Measurements from ENCODE around the gene PITX2. TPM values are rescaled to one million over a fixed set of nuclear protein-coding genes. Genes with fewer than 3 reads are reported as not detected.

The PITX2 gene
- total RNA-seq, 1 experiment from 2014 or later, result not detected

DNA sequence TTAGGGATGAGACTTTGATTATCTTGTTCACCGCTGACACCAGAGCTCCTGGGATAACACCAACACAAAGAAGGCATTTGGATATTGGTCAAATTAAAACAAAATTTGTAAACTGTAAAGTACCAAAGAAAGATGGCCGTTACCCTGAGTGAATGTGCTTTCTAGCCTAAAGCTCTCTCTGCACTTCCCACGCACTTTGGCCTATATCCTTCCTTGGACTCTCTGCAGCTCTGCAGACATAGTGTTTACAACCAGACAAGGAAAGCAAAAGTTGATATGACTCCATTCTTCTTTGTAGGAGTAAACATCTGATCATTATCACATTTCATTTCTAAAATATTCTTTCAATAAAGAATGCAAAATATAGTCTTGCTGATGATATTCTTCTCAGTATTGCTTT, 44.8 kb upstream of the PITX2 start:
- Mint-ChIP-seq H3K9me3 (ENCODE audit: low read depth, unreplicated experiment) (no peaks in the 10 kb centered on the region), H3K36me3 (ENCODE audit: insufficient read depth, unreplicated experiment) (no peaks in the 10 kb centered on the region), H3K4me3 (ENCODE audit: low read depth, unreplicated experiment) (no peak overlapping the region), H3K4me1 (ENCODE audit: low read depth, unreplicated experiment) (peaks cover 12% of the 10 kb centered on the region), H3K27ac (ENCODE audit: unreplicated experiment) (no peak overlapping the region), H3K27me3 (ENCODE audit: unreplicated experiment) (no peaks in the 10 kb centered on the region)
- TF ChIP-seq, protein P1, sequence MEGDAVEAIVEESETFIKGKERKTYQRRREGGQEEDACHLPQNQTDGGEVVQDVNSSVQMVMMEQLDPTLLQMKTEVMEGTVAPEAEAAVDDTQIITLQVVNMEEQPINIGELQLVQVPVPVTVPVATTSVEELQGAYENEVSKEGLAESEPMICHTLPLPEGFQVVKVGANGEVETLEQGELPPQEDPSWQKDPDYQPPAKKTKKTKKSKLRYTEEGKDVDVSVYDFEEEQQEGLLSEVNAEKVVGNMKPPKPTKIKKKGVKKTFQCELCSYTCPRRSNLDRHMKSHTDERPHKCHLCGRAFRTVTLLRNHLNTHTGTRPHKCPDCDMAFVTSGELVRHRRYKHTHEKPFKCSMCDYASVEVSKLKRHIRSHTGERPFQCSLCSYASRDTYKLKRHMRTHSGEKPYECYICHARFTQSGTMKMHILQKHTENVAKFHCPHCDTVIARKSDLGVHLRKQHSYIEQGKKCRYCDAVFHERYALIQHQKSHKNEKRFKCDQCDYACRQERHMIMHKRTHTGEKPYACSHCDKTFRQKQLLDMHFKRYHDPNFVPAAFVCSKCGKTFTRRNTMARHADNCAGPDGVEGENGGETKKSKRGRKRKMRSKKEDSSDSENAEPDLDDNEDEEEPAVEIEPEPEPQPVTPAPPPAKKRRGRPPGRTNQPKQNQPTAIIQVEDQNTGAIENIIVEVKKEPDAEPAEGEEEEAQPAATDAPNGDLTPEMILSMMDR (IDR thresholded peaks at IDR 0.05; ENCODE audit: unreplicated experiment), result no peak
- BruUV-seq (replicated peaks), result no TSS peak
- no peak for DNase-seq
- CTCF ChIA-PET, result no interaction called here
- intact Hi-C loops (cut with micrococcal nuclease; ENCODE audit: unreplicated experiment), result no loop called here

DNA sequence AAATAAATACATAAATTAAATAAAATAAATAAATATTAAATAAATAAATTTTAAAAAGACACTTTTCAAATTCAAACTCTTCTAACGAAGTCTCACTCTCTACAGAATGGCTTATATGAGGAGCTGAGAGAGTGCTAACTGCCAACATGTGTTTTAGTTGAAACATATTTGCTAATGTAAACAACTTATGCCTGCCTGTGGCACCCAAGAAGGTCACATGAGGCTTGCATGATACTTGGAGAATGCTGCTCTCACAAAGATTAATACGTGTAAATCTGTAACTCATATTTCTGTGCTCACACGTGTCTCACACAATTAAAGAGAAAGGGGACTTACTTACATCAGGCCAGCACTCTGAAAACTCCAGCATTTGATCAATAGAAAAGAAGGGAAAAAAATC, 43.2 kb upstream of the PITX2 start:
- Mint-ChIP-seq H3K27ac (ENCODE audit: unreplicated experiment) (no peak overlapping the region), H3K4me1 (ENCODE audit: low read depth, unreplicated experiment) (peaks cover 12% of the 10 kb centered on the region), H3K9me3 (ENCODE audit: low read depth, unreplicated experiment) (no peaks in the 10 kb centered on the region), H3K4me3 (ENCODE audit: low read depth, unreplicated experiment) (no peak overlapping the region), H3K27me3 (ENCODE audit: unreplicated experiment) (no peaks in the 10 kb centered on the region), H3K36me3 (ENCODE audit: insufficient read depth, unreplicated experiment) (no peaks in the 10 kb centered on the region)
- no TSS peak for BruUV-seq (replicated peaks)
- DNase-seq, result no peak
- TF ChIP-seq, protein P1 (IDR thresholded peaks at IDR 0.05; ENCODE audit: unreplicated experiment), result no peak
- CTCF ChIA-PET, result no interaction called here
- intact Hi-C loops (cut with micrococcal nuclease; ENCODE audit: unreplicated experiment), result no loop called here

- no TSS peak for BruUV-seq (replicated peaks)
- no peak overlapping the region for H3K27ac Mint-ChIP-seq (ENCODE audit: unreplicated experiment)
These were observed 41.0 kb upstream of the PITX2 start for GRCh38 chr4:110663738-110664444.

GRCh38 chr4:110663206-110663605, 40.3 kb upstream of the PITX2 start:
- H3K27me3 Mint-ChIP-seq (ENCODE audit: unreplicated experiment), result no peaks in the 10 kb centered on the region
- peaks cover 12% of the 10 kb centered on the region for H3K4me1 Mint-ChIP-seq (ENCODE audit: low read depth, unreplicated experiment)
- no TSS peak for BruUV-seq (replicated peaks)
- no peaks in the 10 kb centered on the region for H3K36me3 Mint-ChIP-seq (ENCODE audit: insufficient read depth, unreplicated experiment)
- intact Hi-C loops (cut with micrococcal nuclease; ENCODE audit: unreplicated experiment), result no loop called here
- CTCF ChIA-PET, result no interaction called here
- no peak overlapping the region for H3K27ac Mint-ChIP-seq (ENCODE audit: unreplicated experiment)
- no peak for DNase-seq
- H3K4me3 Mint-ChIP-seq (ENCODE audit: low read depth, unreplicated experiment), result no peak overlapping the region
- H3K9me3 Mint-ChIP-seq (ENCODE audit: low read depth, unreplicated experiment), result no peaks in the 10 kb centered on the region
- TF ChIP-seq, protein P1 (IDR thresholded peaks at IDR 0.05; ENCODE audit: unreplicated experiment), result no peak

More at GRCh38 chr4:110663738-110664444, 41.0 kb upstream of the PITX2 start:
- Mint-ChIP-seq H3K27me3 (ENCODE audit: unreplicated experiment) (no peaks in the 10 kb centered on the region), H3K9me3 (ENCODE audit: low read depth, unreplicated experiment) (no peaks in the 10 kb centered on the region), H3K4me3 (ENCODE audit: low read depth, unreplicated experiment) (peak overlapping the region; percentile 13), H3K4me1 (ENCODE audit: low read depth, unreplicated experiment) (peaks cover 12% of the 10 kb centered on the region), H3K36me3 (ENCODE audit: insufficient read depth, unreplicated experiment) (no peaks in the 10 kb centered on the region)
- TF ChIP-seq, protein P1 (IDR thresholded peaks at IDR 0.05; ENCODE audit: unreplicated experiment), result no peak
- DNase-seq, result no peak
- intact Hi-C loops (cut with micrococcal nuclease; ENCODE audit: unreplicated experiment), result no loop called here
- CTCF ChIA-PET, result interaction anchor here (0.6 kb wide), 2 partner anchors 15 to 262 kb away, joined by 4 to 6 read pairs; no protein-coding TSS in a partner anchor
